Endodermal cell (in vitro differentiated cells): ENCODE measurements around the gene DUSP6. TPM values are rescaled to one million over a fixed set of nuclear protein-coding genes. Genes with fewer than 3 reads are reported as not detected.

Experiments
- DNase-seq: peaks from one replicate; pipeline ENCODE4 v3.0.0-alpha.2; 2017
- H3K27ac ChIP-seq: 2 replicates; pipeline ENCODE4 v1.5.1; 2013; ENCODE audit warnings: mild to moderate bottlenecking, low read depth, low read length, moderate library complexity
- H3K27me3 ChIP-seq: 2 replicates; pipeline ENCODE4 v1.6.1; 2013; ENCODE audit warnings: mild to moderate bottlenecking, low read length, moderate library complexity; ENCODE audit not compliant: insufficient read depth, control insufficient read depth, poor library complexity, severe bottlenecking
- H3K36me3 ChIP-seq: 2 replicates; pipeline ENCODE4 v1.7.0; 2013; ENCODE audit warnings: mild to moderate bottlenecking, low read length, moderate library complexity; ENCODE audit not compliant: control insufficient read depth, insufficient read depth
- H3K4me1 ChIP-seq: one replicate; pipeline ENCODE4 v1.7.0; 2013; ENCODE audit warnings: low read length; ENCODE audit not compliant: control insufficient read depth, insufficient read depth
- H3K4me3 ChIP-seq: 2 replicates; pipeline ENCODE4 v1.5.1; 2013; ENCODE audit warnings: mild to moderate bottlenecking, low read length, moderate library complexity
- H3K9ac ChIP-seq: 2 replicates; pipeline ENCODE4 v1.6.1; 2013; ENCODE audit warnings: mild to moderate bottlenecking, low read length, moderate library complexity; ENCODE audit not compliant: poor library complexity, severe bottlenecking; ENCODE audit errors: extremely low read depth
- H3K9me3 ChIP-seq: 2 replicates; pipeline ENCODE4 v1.6.1; 2013; ENCODE audit warnings: mild to moderate bottlenecking, low read length, moderate library complexity; ENCODE audit not compliant: control insufficient read depth
- H3K27ac Mint-ChIP-seq: 2 replicates; pipeline ENCODE4 v1.8.0; 2020; ENCODE audit warnings: mixed read lengths
- H3K27me3 Mint-ChIP-seq: 2 replicates; pipeline ENCODE4 v1.8.0; 2021; ENCODE audit warnings: mild to moderate bottlenecking, mixed read lengths; ENCODE audit not compliant: insufficient read depth
- H3K36me3 Mint-ChIP-seq: 2 replicates; pipeline ENCODE4 v1.8.0; 2020; ENCODE audit warnings: low read depth, mixed read lengths
- H3K4me1 Mint-ChIP-seq: 2 replicates; pipeline ENCODE4 v1.8.0; 2020; ENCODE audit warnings: mixed read lengths
- H3K4me3 Mint-ChIP-seq: 2 replicates; pipeline ENCODE4 v1.8.0; 2020; ENCODE audit warnings: mild to moderate bottlenecking, moderate library complexity, mixed read lengths
- H3K9me3 Mint-ChIP-seq: 2 replicates; pipeline ENCODE4 v1.8.0; 2020; ENCODE audit warnings: mild to moderate bottlenecking, mixed read lengths
- WGBS, 2 experiments: methylation state at CpG; one replicate each; pipeline versions ENCODE4 v1.1.5 to v1.1.7; 2013; ENCODE audit warnings: missing lambda C conversion rate in 2 of 2, mixed read lengths in 1 of 2; ENCODE audit not compliant: insufficient coverage in 1 of 2, insufficient read length in 1 of 2; 5-methylcytosine and 5-hydroxymethylcytosine counted together
- total RNA-seq, 2 donors: library from RNA; stranded (reverse); fragmentation: NEBNext Ultra II Directional in 1 of 2; extraction: Animal tissue kit (Norgen Biotek cat#: 25700) in 1 of 2; gene quantifications; 2 replicates in 1 of 2; 3 replicates in 1 of 2; pipeline ENCODE4 v1.2.1, GENCODE V29; 2021
- TF ChIP-seq, protein P1 (sequence below): fragments of 200-600 bp; sonication (generic); conservative IDR thresholded peaks from 2 replicates; pipeline ENCODE4 v1.5.0; 2021; ENCODE audit warnings: antibody characterized with exemption, mild to moderate bottlenecking

Gene DUSP6
- total RNA-seq, 2 donors from 2014 or later = 85.9 to 123 TPM

DNA sequence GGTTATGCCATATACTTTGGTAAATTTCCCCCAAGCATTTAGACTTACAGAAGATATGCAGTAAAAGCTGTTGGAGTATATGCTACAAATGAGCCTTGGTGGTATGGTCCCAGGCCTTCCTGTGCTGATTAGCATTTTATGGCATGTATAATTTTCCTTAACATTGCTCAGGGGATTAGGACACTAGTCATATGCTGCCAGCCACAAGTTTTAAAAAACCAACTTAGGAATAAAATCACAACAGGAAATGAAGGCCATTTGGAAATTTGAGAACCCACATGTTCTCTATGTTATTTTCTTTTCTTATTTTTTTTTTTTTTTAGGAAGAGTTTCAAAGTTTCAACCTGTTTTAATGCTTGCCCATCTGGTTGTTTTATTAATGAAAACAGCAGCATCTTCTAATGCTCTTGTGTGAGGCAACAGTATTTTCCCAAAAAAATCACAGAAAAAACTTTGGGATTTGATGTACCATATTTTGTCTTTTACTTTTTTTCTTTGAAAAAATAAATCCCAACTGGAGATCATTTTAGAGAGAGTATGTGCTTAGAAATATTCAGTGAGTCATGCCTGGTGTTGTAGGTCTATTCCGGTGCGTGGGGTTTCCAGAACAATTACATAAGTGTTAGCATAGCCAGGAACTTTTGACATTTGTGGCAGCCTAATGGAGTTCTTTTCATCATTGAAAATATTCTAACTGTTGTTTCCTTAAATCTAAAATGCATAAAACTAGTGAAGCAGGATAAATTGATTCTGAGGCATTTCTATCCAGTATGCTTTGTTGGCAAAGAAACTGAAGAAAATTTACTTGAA, 21.7 kb upstream of the DUSP6 start:
- Histone ChIP-seq H3K4me1 (peaks cover 20% of the 10 kb centered on the region), H3K9me3 (peaks cover 6% of the 10 kb centered on the region), H3K4me3 (no peak overlapping the region), H3K27me3 (no peaks in the 10 kb centered on the region), H3K27ac (no peak overlapping the region), H3K36me3 (no peaks in the 10 kb centered on the region), H3K9ac (no peak overlapping the region)
- DNase-seq = no peak
- Mint-ChIP-seq H3K4me1 (peaks cover 33% of the 10 kb centered on the region), H3K4me3 (no peak overlapping the region), H3K27me3 (no peaks in the 10 kb centered on the region), H3K36me3 (peaks cover 4% of the 10 kb centered on the region), H3K9me3 (peaks cover 7% of the 10 kb centered on the region), H3K27ac (peak overlapping the region; percentile 21)
- TF ChIP-seq, protein P1, sequence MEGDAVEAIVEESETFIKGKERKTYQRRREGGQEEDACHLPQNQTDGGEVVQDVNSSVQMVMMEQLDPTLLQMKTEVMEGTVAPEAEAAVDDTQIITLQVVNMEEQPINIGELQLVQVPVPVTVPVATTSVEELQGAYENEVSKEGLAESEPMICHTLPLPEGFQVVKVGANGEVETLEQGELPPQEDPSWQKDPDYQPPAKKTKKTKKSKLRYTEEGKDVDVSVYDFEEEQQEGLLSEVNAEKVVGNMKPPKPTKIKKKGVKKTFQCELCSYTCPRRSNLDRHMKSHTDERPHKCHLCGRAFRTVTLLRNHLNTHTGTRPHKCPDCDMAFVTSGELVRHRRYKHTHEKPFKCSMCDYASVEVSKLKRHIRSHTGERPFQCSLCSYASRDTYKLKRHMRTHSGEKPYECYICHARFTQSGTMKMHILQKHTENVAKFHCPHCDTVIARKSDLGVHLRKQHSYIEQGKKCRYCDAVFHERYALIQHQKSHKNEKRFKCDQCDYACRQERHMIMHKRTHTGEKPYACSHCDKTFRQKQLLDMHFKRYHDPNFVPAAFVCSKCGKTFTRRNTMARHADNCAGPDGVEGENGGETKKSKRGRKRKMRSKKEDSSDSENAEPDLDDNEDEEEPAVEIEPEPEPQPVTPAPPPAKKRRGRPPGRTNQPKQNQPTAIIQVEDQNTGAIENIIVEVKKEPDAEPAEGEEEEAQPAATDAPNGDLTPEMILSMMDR = no peak
- WGBS, 2 experiments = 100% methylated on average over 2 of the region's 2 CpGs; no CpG with 5 or more reads in 1 of the 2 experiments

DNA sequence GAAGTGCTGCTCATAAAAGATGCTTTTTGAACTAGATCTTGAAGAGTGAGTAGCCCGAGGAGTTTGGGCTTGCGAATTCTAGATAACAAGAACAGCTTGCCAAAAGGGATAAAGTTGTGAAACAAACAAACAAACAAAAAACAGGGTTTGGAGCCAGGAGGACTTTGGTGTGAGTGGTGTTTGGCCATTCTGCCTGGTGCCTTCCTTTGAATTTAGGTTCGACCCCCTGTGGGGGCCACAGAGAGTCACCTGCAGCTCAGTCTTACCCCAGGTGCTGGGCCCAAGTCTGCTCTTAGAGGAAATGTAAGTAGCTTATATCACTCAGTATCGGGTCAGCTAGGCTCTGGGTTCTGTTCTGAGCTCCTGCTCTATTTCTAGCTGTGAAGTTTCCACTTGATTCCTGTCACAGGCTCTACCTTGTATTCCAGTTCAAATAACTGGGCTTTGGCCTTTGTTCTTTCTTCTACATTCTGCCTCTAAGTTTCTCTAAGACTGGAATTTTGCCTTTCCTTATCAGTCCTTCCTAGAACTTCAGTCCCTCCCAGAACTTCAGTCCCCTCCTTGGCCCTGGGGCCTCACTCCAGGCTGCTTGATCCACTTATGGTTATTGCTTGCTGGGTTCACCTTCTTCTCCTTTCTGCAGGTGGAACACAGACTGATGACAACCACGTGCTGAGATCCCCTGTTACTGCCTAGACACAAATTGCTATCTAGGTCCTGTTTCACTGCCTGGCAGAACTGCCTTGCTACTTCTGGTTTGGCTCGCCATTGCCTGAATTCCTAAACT, 20.5 kb upstream of the DUSP6 start:
- no peaks in the 10 kb centered on the region for H3K27me3 Mint-ChIP-seq
- TF ChIP-seq, protein P1 = no peak
- H3K27ac Mint-ChIP-seq = no peak overlapping the region
- peaks cover 4% of the 10 kb centered on the region for H3K36me3 Mint-ChIP-seq
- H3K9ac ChIP-seq = no peak overlapping the region
- H3K36me3 ChIP-seq = no peaks in the 10 kb centered on the region
- no peak overlapping the region for H3K4me3 Mint-ChIP-seq
- no peak overlapping the region for H3K4me3 ChIP-seq
- H3K4me1 ChIP-seq = peaks cover 20% of the 10 kb centered on the region
- H3K9me3 ChIP-seq = peaks cover 6% of the 10 kb centered on the region
- WGBS, 2 experiments = 72 to 83% methylated on average over 5 to 6 of the region's 6 CpGs
- peaks cover 7% of the 10 kb centered on the region for H3K9me3 Mint-ChIP-seq
- no peak overlapping the region for H3K27ac ChIP-seq
- H3K4me1 Mint-ChIP-seq = peaks cover 38% of the 10 kb centered on the region
- DNase-seq = peak; percentile 73
- H3K27me3 ChIP-seq = no peaks in the 10 kb centered on the region

DNA sequence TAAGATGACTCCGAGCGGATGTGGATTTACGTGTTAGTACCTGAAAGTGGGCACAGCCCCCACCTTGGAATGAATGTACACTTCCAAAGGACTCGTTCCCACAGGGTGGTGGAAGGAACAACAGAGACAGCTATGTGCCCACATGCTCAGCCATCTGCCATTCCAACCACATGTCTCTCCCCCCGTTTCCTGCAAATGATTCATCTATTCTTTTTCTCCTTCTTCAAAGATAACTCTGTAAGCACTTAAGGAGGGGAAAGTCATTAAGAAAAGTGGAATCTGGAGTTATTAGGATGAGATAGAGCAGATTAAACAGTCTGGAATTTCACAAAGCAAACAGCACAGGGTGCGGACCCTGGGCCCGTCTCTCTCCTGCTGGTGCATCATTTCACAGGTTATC, 18.5 kb upstream of the DUSP6 start:
- no peaks in the 10 kb centered on the region for H3K27me3 Mint-ChIP-seq
- H3K27me3 ChIP-seq = no peaks in the 10 kb centered on the region
- TF ChIP-seq, protein P1 = no peak
- H3K4me1 ChIP-seq = peaks cover 20% of the 10 kb centered on the region
- H3K36me3 ChIP-seq = no peaks in the 10 kb centered on the region
- H3K27ac ChIP-seq = no peak overlapping the region
- H3K9me3 ChIP-seq = peaks cover 6% of the 10 kb centered on the region
- H3K4me1 Mint-ChIP-seq = peaks cover 38% of the 10 kb centered on the region
- peaks cover 7% of the 10 kb centered on the region for H3K9me3 Mint-ChIP-seq
- no peak for DNase-seq
- H3K4me3 ChIP-seq = peak overlapping the region; percentile 11
- H3K9ac ChIP-seq = no peak overlapping the region
- peaks cover 4% of the 10 kb centered on the region for H3K36me3 Mint-ChIP-seq
- 88 to 90% methylated on average over 5 to 7 of the region's 7 CpGs for WGBS, 2 experiments
- peak overlapping the region; percentile 18 for H3K27ac Mint-ChIP-seq
- H3K4me3 Mint-ChIP-seq = no peak overlapping the region
